HepG2 (cell line): ENCODE data around the gene FMOD. TPM values are rescaled to one million over a fixed set of nuclear protein-coding genes. Genes with fewer than 3 reads are reported as not detected.

Experiments used
- ARNT2 ChIP-seq: sonication (generic); formaldehyde crosslinking; IDR thresholded peaks from 2 replicates; pipeline ENCODE4 v1.8.0; 2022; ENCODE audit warnings: mild to moderate bottlenecking, low read depth, missing genetic modification reagents, moderate library complexity
- FOXA3 ChIP-seq: IDR thresholded peaks from 2 replicates; pipeline ENCODE4 v1.6.1; 2016; ENCODE audit warnings: missing genetic modification reagents, missing compliant biosample characterization
- FOXP1 ChIP-seq, 2 experiments: fragments of 450-650 bp in 1 of 2; IDR thresholded peaks; 2 replicates each; pipeline ENCODE4 v1.6.1; 2017 to 2018; ENCODE audit warnings: antibody characterized with exemption in 1 of 2
- KDM2A ChIP-seq: sonication (generic); formaldehyde crosslinking; IDR thresholded peaks from 2 replicates; pipeline ENCODE4 v1.4.0; 2020; ENCODE audit warnings: low read depth, missing genetic modification reagents, borderline replicate concordance
- LCORL ChIP-seq, 2 experiments: fragments of 450-650 bp in 1 of 2; sonication (generic) in 1 of 2; formaldehyde crosslinking in 1 of 2; IDR thresholded peaks; 2 replicates each; pipeline versions ENCODE4 v1.5.0 to v1.6.1; 2017 to 2020; ENCODE audit warnings: antibody characterized with exemption in 1 of 2, missing genetic modification reagents in 1 of 2
- MYC ChIP-seq: sonication (generic); formaldehyde crosslinking; IDR thresholded peaks from 2 replicates; pipeline ENCODE4 v1.9.0; 2021; ENCODE audit warnings: missing genetic modification reagents, borderline replicate concordance
- PAWR ChIP-seq: sonication (generic); formaldehyde crosslinking; IDR thresholded peaks from 2 replicates; pipeline ENCODE4 v1.4.0; 2020; ENCODE audit warnings: missing genetic modification reagents, mild to moderate bottlenecking, borderline replicate concordance
- TBX2 ChIP-seq: sonication (generic); formaldehyde crosslinking; IDR thresholded peaks from 2 replicates; pipeline ENCODE4 v1.5.0; 2020; ENCODE audit warnings: missing genetic modification reagents, mild to moderate bottlenecking, borderline replicate concordance
- ZNF225 ChIP-seq: sonication (generic); formaldehyde crosslinking; IDR thresholded peaks from 2 replicates; pipeline ENCODE4 v1.4.0; 2020; ENCODE audit warnings: mild to moderate bottlenecking, missing genetic modification reagents
- ZNF337 ChIP-seq: sonication (generic); formaldehyde crosslinking; IDR thresholded peaks from 2 replicates; pipeline ENCODE4 v1.5.1; 2020; ENCODE audit warnings: missing genetic modification reagents, low read depth, mild to moderate bottlenecking, borderline replicate concordance
- ZNF33B ChIP-seq: sonication (generic); formaldehyde crosslinking; IDR thresholded peaks from 2 replicates; pipeline ENCODE4 v1.5.1; 2020; ENCODE audit warnings: mild to moderate bottlenecking, missing genetic modification reagents
- ZNF441 ChIP-seq: sonication (generic); formaldehyde crosslinking; IDR thresholded peaks from 2 replicates; pipeline ENCODE4 v1.7.0; 2021; ENCODE audit warnings: missing genetic modification reagents, borderline replicate concordance
- ZNF607 ChIP-seq: sonication (generic); formaldehyde crosslinking; IDR thresholded peaks from 2 replicates; pipeline ENCODE4 v1.5.1; 2020; ENCODE audit warnings: missing genetic modification reagents, mild to moderate bottlenecking, borderline replicate concordance
- ZSCAN22 ChIP-seq: sonication (generic); formaldehyde crosslinking; IDR thresholded peaks from 2 replicates; pipeline ENCODE4 v1.4.0; 2020; ENCODE audit warnings: mild to moderate bottlenecking, missing genetic modification reagents
- polyA plus RNA-seq, 8 experiments: library from polyadenylated mRNA; depleted of rRNA in 3 of 8; stranded (reverse) in 7 of 8; unstranded in 1 of 8; fragments of >200 nt; fragmentation: Illumina TruSeq in 4 of 8; extraction: Trizol in 4 of 8; gene quantifications; 2 replicates each; pipeline versions ENCODE4 v1.2.1 to v1.2.3, GENCODE V29; 2011 to 2016; ENCODE audit warnings: low read depth in 4 of 8, missing spikeins in 1 of 8, mixed read lengths in 1 of 8; ENCODE audit not compliant: insufficient read depth in 1 of 8
- total RNA-seq, 5 experiments: library from RNA; depleted of rRNA; stranded (reverse); fragments of >200 nt; fragmentation: Illumina TruSeq; extraction: Trizol; gene quantifications; 2 replicates each; pipeline ENCODE4 v1.2.3, GENCODE V29; 2016; ENCODE audit warnings: low read depth in 1 of 5
- TF ChIP-seq, protein P1 (sequence below): sonication (generic); formaldehyde crosslinking; IDR thresholded peaks from 2 replicates; pipeline ENCODE4 v1.4.0; 2020; ENCODE audit warnings: missing genetic modification reagents
- TF ChIP-seq, protein P2 (sequence below): sonication (generic); formaldehyde crosslinking; IDR thresholded peaks from 2 replicates; pipeline ENCODE4 v1.4.0; 2020; ENCODE audit warnings: missing genetic modification reagents
- TF ChIP-seq, protein P3 (sequence below), 2 experiments: sonication (generic) in 1 of 2; formaldehyde crosslinking in 1 of 2; IDR thresholded peaks; 2 replicates each; pipeline versions ENCODE4 v1.5.1 to v1.6.1; 2011 to 2020; ENCODE audit warnings: borderline replicate concordance in 1 of 2, low read depth in 1 of 2, low read length in 1 of 2, mild to moderate bottlenecking in 1 of 2, missing genetic modification reagents in 1 of 2, moderate library complexity in 1 of 2
- TF ChIP-seq, protein P4 (sequence below): sonication (generic); formaldehyde crosslinking; conservative IDR thresholded peaks from 2 replicates; pipeline ENCODE4 v1.8.1; 2023; ENCODE audit warnings: missing genetic modification reagents

FMOD gene
- total and polyA plus RNA-seq, 2 of the 13 experiments (the other 11 are each of a cell fraction or from before 2014, with no cell fraction given), result 0.08 TPM; not detected in 1

DNA sequence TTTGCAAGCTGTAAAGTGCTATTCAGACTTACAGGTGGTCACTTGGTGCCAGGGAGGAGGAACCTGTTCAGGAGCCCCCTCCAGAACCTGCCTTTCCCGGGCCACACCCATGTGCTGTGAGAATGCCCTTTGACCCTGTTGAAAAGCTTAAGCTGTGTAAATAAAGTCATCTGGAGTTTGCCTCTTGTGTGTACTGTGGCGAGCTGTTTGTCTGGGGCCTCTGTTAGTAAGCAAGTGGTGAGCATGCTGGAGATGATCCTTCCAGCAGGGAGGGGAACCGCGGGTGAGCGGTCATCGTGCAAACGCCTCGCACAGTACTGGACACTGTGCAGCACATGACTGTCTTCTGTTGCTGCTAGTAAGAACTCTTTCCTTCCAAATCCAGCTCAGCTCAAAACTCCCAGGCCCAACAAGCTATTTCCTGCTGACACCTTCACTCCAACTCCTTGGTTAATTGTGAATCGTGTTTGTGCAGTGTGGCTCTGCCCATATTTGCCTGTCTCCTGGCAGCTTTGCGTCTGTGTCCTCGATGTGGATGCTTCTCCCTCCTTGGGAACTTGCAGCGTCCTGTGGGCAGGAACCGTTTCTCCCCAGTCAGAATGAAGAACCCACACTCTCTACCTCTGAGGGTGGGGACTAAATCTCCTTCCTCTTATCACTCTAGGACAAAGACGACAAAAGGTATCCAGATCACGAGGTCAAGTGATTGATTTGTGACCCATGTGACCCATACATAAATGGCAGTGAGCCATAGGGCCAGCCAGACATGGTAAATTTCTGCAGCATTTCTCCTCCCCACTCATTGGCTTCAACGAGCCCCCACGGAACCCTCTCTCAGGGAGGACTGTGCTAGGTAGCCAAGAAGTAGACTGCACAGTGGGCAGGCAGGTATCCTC, 59.5 kb downstream of the FMOD start (continued):
- TF ChIP-seq FOXP1 (IDR thresholded peaks at IDR 0.05), result no peak; the same call in 1 of the 2 replicates
- TF ChIP-seq FOXP1 (CRISPR knock-in tag; IDR thresholded peaks at IDR 0.05), result peak; percentile 94
- TF ChIP-seq MYC (CRISPR knock-in tag), result 0 out of 2 replicates have a peak, but pooled peaks have one; percentile 13
- peak; percentile 47; the same call in 1 of the 2 replicates for TF ChIP-seq ZNF441 (CRISPR knock-in tag)
- TF ChIP-seq ARNT2 (CRISPR knock-in tag), result peak; percentile 55; the same call in 1 of the 2 replicates
- no peak for TF ChIP-seq ZNF337 (CRISPR knock-in tag)
- TF ChIP-seq KDM2A, result 0 out of 2 replicates have a peak, but pooled peaks have one; percentile 21
- TF ChIP-seq, protein P1, sequence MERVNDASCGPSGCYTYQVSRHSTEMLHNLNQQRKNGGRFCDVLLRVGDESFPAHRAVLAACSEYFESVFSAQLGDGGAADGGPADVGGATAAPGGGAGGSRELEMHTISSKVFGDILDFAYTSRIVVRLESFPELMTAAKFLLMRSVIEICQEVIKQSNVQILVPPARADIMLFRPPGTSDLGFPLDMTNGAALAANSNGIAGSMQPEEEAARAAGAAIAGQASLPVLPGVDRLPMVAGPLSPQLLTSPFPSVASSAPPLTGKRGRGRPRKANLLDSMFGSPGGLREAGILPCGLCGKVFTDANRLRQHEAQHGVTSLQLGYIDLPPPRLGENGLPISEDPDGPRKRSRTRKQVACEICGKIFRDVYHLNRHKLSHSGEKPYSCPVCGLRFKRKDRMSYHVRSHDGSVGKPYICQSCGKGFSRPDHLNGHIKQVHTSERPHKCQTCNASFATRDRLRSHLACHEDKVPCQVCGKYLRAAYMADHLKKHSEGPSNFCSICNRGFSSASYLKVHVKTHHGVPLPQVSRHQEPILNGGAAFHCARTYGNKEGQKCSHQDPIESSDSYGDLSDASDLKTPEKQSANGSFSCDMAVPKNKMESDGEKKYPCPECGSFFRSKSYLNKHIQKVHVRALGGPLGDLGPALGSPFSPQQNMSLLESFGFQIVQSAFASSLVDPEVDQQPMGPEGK (CRISPR knock-in tag), result peak; percentile 33; the same call in 1 of the 2 replicates
- peak; percentile 81 for TF ChIP-seq FOXA3 (CRISPR knock-in tag)
- TF ChIP-seq ZNF225, result no peak
- TF ChIP-seq TBX2 (CRISPR knock-in tag), result peak; percentile 54; the same call in 1 of the 2 replicates
- no peak for TF ChIP-seq ZSCAN22
- TF ChIP-seq, protein P2, sequence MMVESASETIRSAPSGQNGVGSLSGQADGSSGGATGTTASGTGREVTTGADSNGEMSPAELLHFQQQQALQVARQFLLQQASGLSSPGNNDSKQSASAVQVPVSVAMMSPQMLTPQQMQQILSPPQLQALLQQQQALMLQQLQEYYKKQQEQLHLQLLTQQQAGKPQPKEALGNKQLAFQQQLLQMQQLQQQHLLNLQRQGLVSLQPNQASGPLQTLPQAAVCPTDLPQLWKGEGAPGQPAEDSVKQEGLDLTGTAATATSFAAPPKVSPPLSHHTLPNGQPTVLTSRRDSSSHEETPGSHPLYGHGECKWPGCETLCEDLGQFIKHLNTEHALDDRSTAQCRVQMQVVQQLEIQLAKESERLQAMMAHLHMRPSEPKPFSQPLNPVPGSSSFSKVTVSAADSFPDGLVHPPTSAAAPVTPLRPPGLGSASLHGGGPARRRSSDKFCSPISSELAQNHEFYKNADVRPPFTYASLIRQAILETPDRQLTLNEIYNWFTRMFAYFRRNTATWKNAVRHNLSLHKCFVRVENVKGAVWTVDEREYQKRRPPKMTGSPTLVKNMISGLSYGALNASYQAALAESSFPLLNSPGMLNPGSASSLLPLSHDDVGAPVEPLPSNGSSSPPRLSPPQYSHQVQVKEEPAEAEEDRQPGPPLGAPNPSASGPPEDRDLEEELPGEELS, result peak; percentile 93
- TF ChIP-seq, protein P3, sequence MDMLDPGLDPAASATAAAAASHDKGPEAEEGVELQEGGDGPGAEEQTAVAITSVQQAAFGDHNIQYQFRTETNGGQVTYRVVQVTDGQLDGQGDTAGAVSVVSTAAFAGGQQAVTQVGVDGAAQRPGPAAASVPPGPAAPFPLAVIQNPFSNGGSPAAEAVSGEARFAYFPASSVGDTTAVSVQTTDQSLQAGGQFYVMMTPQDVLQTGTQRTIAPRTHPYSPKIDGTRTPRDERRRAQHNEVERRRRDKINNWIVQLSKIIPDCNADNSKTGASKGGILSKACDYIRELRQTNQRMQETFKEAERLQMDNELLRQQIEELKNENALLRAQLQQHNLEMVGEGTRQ (IDR thresholded peaks at IDR 0.05; ENCODE audit: low read depth, low read length), result peak; percentile 37; the same call in 1 of the 2 replicates
- TF ChIP-seq, protein P3 (CRISPR knock-in tag; IDR thresholded peaks at IDR 0.05; ENCODE audit: borderline replicate concordance), result no peak; the same call in 1 of the 2 replicates
- TF ChIP-seq LCORL (IDR thresholded peaks at IDR 0.05), result no peak
- TF ChIP-seq LCORL (CRISPR knock-in tag; IDR thresholded peaks at IDR 0.05), result peak; percentile 40; the same call in 1 of the 2 replicates
- TF ChIP-seq, protein P4, sequence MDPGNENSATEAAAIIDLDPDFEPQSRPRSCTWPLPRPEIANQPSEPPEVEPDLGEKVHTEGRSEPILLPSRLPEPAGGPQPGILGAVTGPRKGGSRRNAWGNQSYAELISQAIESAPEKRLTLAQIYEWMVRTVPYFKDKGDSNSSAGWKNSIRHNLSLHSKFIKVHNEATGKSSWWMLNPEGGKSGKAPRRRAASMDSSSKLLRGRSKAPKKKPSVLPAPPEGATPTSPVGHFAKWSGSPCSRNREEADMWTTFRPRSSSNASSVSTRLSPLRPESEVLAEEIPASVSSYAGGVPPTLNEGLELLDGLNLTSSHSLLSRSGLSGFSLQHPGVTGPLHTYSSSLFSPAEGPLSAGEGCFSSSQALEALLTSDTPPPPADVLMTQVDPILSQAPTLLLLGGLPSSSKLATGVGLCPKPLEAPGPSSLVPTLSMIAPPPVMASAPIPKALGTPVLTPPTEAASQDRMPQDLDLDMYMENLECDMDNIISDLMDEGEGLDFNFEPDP, result 0 out of 2 replicates have a peak, but pooled peaks have one; percentile 82
- 0 out of 2 replicates have a peak, but pooled peaks have one; percentile 23 for TF ChIP-seq ZNF33B (CRISPR knock-in tag)
- TF ChIP-seq ZNF607 (CRISPR knock-in tag), result 0 out of 2 replicates have a peak, but pooled peaks have one; percentile 48
- no peak for TF ChIP-seq PAWR (CRISPR knock-in tag)
